GM23338 (cell line): ENCODE data around the gene XPR1. TPM values are rescaled to one million over a fixed set of nuclear protein-coding genes. Genes with fewer than 3 reads are reported as not detected.
A peak's percentile ranks its signal among the peaks of the same experiment; 100 is the strongest.

Source experiments
- ATAC-seq: fragments of 200-7000 bp; cut with Tn5 transposase; 3 replicates; pipeline ENCODE4 v1.9.1; 2020
- DNase-seq: peaks from one replicate; pipeline ENCODE4 v3.0.0-alpha.2; 2015; ENCODE audit warnings: low spot score
- H2AFZ ChIP-seq: fragments of 200-600 bp; sonication (generic); 2 replicates; pipeline ENCODE4 v1.8.0; 2016; ENCODE audit warnings: antibody characterized with exemption, mild to moderate bottlenecking, moderate library complexity
- H3F3A ChIP-seq: fragments of 200-600 bp; sonication (generic); replicated peaks from 2 replicates; pipeline ENCODE4 v1.8.0; 2017; ENCODE audit warnings: antibody characterized with exemption, mixed run types, low read depth
- H3K27ac ChIP-seq: fragments of 200-600 bp; sonication (generic); 2 replicates; pipeline ENCODE4 v1.6.1; 2016; ENCODE audit warnings: low read depth
- H3K27me3 ChIP-seq: fragments of 200-600 bp; sonication (generic); 2 replicates; pipeline ENCODE4 v1.8.0; 2016; ENCODE audit warnings: mild to moderate bottlenecking, mixed run types, moderate library complexity; ENCODE audit not compliant: insufficient read depth
- H3K36me3 ChIP-seq: fragments of 200-600 bp; sonication (generic); 2 replicates; pipeline ENCODE4 v1.8.0; 2016; ENCODE audit warnings: mild to moderate bottlenecking; ENCODE audit not compliant: insufficient read depth
- H3K4me1 ChIP-seq: fragments of 200-600 bp; sonication (generic); 2 replicates; pipeline ENCODE4 v1.8.0; 2016; ENCODE audit warnings: mild to moderate bottlenecking, moderate library complexity; ENCODE audit not compliant: insufficient read depth
- H3K4me2 ChIP-seq: fragments of 200-600 bp; sonication (generic); 2 replicates; pipeline ENCODE4 v1.7.1; 2017; ENCODE audit warnings: mixed run types
- H3K4me3 ChIP-seq: fragments of 200-600 bp; sonication (generic); 2 replicates; pipeline ENCODE4 v1.6.1; 2016; ENCODE audit warnings: mixed run types
- H3K79me2 ChIP-seq: fragments of 200-600 bp; sonication (generic); replicated peaks from 2 replicates; pipeline ENCODE4 v1.8.0; 2017; ENCODE audit warnings: mild to moderate bottlenecking; ENCODE audit not compliant: insufficient read depth
- H3K9me2 ChIP-seq: fragments of 200-600 bp; sonication (generic); 2 replicates; pipeline ENCODE4 v1.8.0; 2017; ENCODE audit not compliant: insufficient read depth
- H4K20me1 ChIP-seq: fragments of 200-600 bp; sonication (generic); replicated peaks from 2 replicates; pipeline ENCODE4 v1.8.0; 2017; ENCODE audit warnings: mild to moderate bottlenecking; ENCODE audit not compliant: insufficient read depth
- H3K27ac Mint-ChIP-seq: 2 replicates; pipeline ENCODE4 v1.8.0; 2020; ENCODE audit warnings: inconsistent platforms, mild to moderate bottlenecking, moderate library complexity, mixed read lengths
- H3K27me3 Mint-ChIP-seq: 3 replicates; pipeline ENCODE4 v1.8.0; 2022; ENCODE audit warnings: low read depth, mild to moderate bottlenecking, moderate library complexity, mixed read lengths, inconsistent platforms; ENCODE audit not compliant: insufficient read depth, poor library complexity
- H3K36me3 Mint-ChIP-seq: 3 replicates; pipeline ENCODE4 v1.8.0; 2021; ENCODE audit warnings: low read depth, mild to moderate bottlenecking, inconsistent platforms, moderate library complexity, mixed read lengths
- H3K4me1 Mint-ChIP-seq: 3 replicates; pipeline ENCODE4 v1.8.0; 2020; ENCODE audit warnings: mild to moderate bottlenecking, inconsistent platforms, mixed read lengths
- H3K4me3 Mint-ChIP-seq: 3 replicates; pipeline ENCODE4 v1.8.0; 2021; ENCODE audit warnings: moderate library complexity, mild to moderate bottlenecking, inconsistent platforms, mixed read lengths
- H3K9me3 Mint-ChIP-seq: 3 replicates; pipeline ENCODE4 v1.8.0; 2020; ENCODE audit warnings: moderate library complexity, mild to moderate bottlenecking, inconsistent platforms, mixed read lengths
- CREB1 ChIP-seq: fragments of 250-450 bp; sonication (Bioruptor Pico); IDR thresholded peaks from 2 replicates; pipeline ENCODE4 v1.5.0; 2020; ENCODE audit warnings: low read depth, mild to moderate bottlenecking, moderate library complexity
- EZH2 ChIP-seq: fragments of 200-600 bp; sonication (generic); IDR thresholded peaks from one replicate; pipeline ENCODE4 v1.8.0; 2017; ENCODE audit warnings: antibody characterized with exemption, mild to moderate bottlenecking, low read depth; ENCODE audit not compliant: unreplicated experiment
- POLR2AphosphoS5 ChIP-seq: IDR thresholded peaks from 2 replicates; pipeline ENCODE4 v1.6.1; 2016; ENCODE audit warnings: antibody characterized with exemption, low read depth
- STAT1 ChIP-seq: IDR thresholded peaks from one replicate; pipeline ENCODE4 v1.6.1; 2016; ENCODE audit warnings: antibody characterized with exemption; ENCODE audit not compliant: unreplicated experiment
- ZNF331 ChIP-seq: fragments of 250-450 bp; sonication (Bioruptor Pico); IDR thresholded peaks from 2 replicates; pipeline ENCODE4 v1.5.0; 2020; ENCODE audit warnings: low read depth, mild to moderate bottlenecking, moderate library complexity
- polyA plus RNA-seq: library from polyadenylated mRNA; unstranded; fragments of >200 nt; fragmentation: Nextera tagmentation; extraction: Ambion mirVana; gene quantifications from 2 replicates; pipeline ENCODE4 v1.2.1, GENCODE V29; 2016
- total RNA-seq: library from RNA; depleted of rRNA; stranded (reverse); fragments of >200 nt; shearing (Covaris generic); gene quantifications from 2 replicates; pipeline ENCODE4 v1.2.3, GENCODE V29; 2014
- TF ChIP-seq, protein P1 (sequence below): IDR thresholded peaks from one replicate; pipeline ENCODE4 v1.6.1; 2018; ENCODE audit warnings: antibody characterized with exemption; ENCODE audit not compliant: unreplicated experiment
- TF ChIP-seq, protein P2 (sequence below), 2 experiments: fragments of 200-600 bp in 1 of 2; sonication (generic) in 1 of 2; conservative IDR thresholded peaks; 2 replicates each; pipeline versions ENCODE4 v1.5.1 to v1.6.1; 2016 to 2017; ENCODE audit warnings: antibody characterized with exemption in 2 of 2, low read depth in 2 of 2, mild to moderate bottlenecking in 2 of 2, moderate library complexity in 1 of 2

Gene XPR1
- total and polyA plus RNA-seq, 2 experiments from 2014 or later, result 9.3 to 38.1 TPM

DNA sequence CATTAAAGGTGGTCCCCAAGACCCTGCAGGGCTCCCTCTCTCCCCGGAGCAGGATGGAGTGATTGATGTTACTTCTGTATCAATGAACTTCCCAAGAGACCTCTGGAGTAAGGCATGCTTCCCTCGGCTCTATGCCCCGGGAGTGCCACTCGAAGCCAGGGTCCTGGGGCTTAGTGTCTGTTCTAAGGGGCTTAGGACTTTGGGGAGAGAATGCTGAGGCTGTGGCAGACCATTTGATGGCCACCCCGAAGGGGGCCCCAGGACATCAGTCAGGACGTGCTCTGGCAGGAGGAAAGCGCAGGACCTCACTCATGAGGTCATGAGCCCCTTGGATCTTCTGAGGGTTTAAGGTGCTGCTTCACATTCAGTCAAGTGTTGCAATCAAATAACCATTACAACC, 288.4 kb downstream of the XPR1 start:
- Mint-ChIP-seq H3K27ac (no peak overlapping the region), H3K27me3 (peaks cover 13% of the 10 kb centered on the region), H3K4me3 (no peak overlapping the region), H3K36me3 (no peaks in the 10 kb centered on the region), H3K9me3 (no peaks in the 10 kb centered on the region; the same call in 2 of the 3 replicates), H3K4me1 (peaks cover 59% of the 10 kb centered on the region)
- peaks cover 32% of the 10 kb centered on the region for H3K4me1 ChIP-seq
- no peak overlapping the region for H3K4me2 ChIP-seq
- TF ChIP-seq, protein P1, sequence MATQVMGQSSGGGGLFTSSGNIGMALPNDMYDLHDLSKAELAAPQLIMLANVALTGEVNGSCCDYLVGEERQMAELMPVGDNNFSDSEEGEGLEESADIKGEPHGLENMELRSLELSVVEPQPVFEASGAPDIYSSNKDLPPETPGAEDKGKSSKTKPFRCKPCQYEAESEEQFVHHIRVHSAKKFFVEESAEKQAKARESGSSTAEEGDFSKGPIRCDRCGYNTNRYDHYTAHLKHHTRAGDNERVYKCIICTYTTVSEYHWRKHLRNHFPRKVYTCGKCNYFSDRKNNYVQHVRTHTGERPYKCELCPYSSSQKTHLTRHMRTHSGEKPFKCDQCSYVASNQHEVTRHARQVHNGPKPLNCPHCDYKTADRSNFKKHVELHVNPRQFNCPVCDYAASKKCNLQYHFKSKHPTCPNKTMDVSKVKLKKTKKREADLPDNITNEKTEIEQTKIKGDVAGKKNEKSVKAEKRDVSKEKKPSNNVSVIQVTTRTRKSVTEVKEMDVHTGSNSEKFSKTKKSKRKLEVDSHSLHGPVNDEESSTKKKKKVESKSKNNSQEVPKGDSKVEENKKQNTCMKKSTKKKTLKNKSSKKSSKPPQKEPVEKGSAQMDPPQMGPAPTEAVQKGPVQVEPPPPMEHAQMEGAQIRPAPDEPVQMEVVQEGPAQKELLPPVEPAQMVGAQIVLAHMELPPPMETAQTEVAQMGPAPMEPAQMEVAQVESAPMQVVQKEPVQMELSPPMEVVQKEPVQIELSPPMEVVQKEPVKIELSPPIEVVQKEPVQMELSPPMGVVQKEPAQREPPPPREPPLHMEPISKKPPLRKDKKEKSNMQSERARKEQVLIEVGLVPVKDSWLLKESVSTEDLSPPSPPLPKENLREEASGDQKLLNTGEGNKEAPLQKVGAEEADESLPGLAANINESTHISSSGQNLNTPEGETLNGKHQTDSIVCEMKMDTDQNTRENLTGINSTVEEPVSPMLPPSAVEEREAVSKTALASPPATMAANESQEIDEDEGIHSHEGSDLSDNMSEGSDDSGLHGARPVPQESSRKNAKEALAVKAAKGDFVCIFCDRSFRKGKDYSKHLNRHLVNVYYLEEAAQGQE, result no peak
- TF ChIP-seq ZNF331 (no peak), CREB1 (no peak), STAT1 (no peak), EZH2 (no peak)
- TF ChIP-seq, protein P2, sequence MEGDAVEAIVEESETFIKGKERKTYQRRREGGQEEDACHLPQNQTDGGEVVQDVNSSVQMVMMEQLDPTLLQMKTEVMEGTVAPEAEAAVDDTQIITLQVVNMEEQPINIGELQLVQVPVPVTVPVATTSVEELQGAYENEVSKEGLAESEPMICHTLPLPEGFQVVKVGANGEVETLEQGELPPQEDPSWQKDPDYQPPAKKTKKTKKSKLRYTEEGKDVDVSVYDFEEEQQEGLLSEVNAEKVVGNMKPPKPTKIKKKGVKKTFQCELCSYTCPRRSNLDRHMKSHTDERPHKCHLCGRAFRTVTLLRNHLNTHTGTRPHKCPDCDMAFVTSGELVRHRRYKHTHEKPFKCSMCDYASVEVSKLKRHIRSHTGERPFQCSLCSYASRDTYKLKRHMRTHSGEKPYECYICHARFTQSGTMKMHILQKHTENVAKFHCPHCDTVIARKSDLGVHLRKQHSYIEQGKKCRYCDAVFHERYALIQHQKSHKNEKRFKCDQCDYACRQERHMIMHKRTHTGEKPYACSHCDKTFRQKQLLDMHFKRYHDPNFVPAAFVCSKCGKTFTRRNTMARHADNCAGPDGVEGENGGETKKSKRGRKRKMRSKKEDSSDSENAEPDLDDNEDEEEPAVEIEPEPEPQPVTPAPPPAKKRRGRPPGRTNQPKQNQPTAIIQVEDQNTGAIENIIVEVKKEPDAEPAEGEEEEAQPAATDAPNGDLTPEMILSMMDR (conservative IDR thresholded peaks at IDR 0.05; ENCODE audit: low read depth in 2 of 2), result no peak
- no peaks in the 10 kb centered on the region for H3K27me3 ChIP-seq
- H3K79me2 ChIP-seq, result no peaks in the 10 kb centered on the region
- no peaks in the 10 kb centered on the region for H4K20me1 ChIP-seq
- ATAC-seq (no peak), DNase-seq (no peak)
- H3K27ac ChIP-seq, result no peak overlapping the region
- no peaks in the 10 kb centered on the region for H3F3A ChIP-seq
- H3K36me3 ChIP-seq, result no peaks in the 10 kb centered on the region
- H3K4me3 ChIP-seq, result no peak overlapping the region
- no peak overlapping the region for H2AFZ ChIP-seq
- H3K9me2 ChIP-seq, result peaks cover 6% of the 10 kb centered on the region; the same call in 1 of the 2 replicates

DNA sequence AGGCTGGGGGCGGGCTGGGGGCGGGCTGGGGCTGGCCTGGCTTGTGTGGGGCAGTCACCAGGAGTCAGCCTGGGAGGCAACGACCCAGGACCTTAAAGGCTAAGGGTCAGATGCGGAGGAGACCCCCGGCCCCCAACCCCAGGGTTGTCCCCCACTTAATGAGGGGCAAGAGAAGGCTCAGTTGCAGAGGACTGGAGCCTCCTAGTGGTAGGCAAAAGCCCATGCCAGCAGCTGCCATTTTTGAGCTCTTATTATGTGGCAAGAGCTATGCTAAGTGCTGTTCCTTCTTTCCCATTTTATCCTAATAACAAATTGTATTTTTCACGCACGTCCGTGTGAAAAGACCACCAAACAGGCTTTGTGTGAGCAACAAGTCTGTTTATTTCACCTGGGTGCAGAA, 288.9 kb downstream of the XPR1 start:
- no peak overlapping the region for H3K4me3 Mint-ChIP-seq
- no peak overlapping the region for H2AFZ ChIP-seq
- no peak overlapping the region for H3K27ac ChIP-seq
- no peak overlapping the region for H3K4me3 ChIP-seq
- DNase-seq, result peak; percentile 46
- no peaks in the 10 kb centered on the region for H3K36me3 Mint-ChIP-seq
- no peaks in the 10 kb centered on the region for H3K36me3 ChIP-seq
- H3K9me2 ChIP-seq, result peaks cover 6% of the 10 kb centered on the region; the same call in 1 of the 2 replicates
- H3K4me2 ChIP-seq, result no peak overlapping the region
- H3K79me2 ChIP-seq, result no peaks in the 10 kb centered on the region
- no peak for ATAC-seq
- no peak overlapping the region for H3K27ac Mint-ChIP-seq
- H3K4me1 Mint-ChIP-seq, result peaks cover 59% of the 10 kb centered on the region
- H3K27me3 Mint-ChIP-seq, result peaks cover 12% of the 10 kb centered on the region
- H4K20me1 ChIP-seq, result no peaks in the 10 kb centered on the region
- H3K9me3 Mint-ChIP-seq, result no peaks in the 10 kb centered on the region; the same call in 2 of the 3 replicates
- H3K27me3 ChIP-seq, result no peaks in the 10 kb centered on the region
- no peaks in the 10 kb centered on the region for H3F3A ChIP-seq
- peaks cover 37% of the 10 kb centered on the region for H3K4me1 ChIP-seq
- TF ChIP-seq POLR2AphosphoS5, result no peak
- TF ChIP-seq, protein P1, result no peak
